ENCODE data around the gene COL23A1.

COL23A1 gene

DNA sequence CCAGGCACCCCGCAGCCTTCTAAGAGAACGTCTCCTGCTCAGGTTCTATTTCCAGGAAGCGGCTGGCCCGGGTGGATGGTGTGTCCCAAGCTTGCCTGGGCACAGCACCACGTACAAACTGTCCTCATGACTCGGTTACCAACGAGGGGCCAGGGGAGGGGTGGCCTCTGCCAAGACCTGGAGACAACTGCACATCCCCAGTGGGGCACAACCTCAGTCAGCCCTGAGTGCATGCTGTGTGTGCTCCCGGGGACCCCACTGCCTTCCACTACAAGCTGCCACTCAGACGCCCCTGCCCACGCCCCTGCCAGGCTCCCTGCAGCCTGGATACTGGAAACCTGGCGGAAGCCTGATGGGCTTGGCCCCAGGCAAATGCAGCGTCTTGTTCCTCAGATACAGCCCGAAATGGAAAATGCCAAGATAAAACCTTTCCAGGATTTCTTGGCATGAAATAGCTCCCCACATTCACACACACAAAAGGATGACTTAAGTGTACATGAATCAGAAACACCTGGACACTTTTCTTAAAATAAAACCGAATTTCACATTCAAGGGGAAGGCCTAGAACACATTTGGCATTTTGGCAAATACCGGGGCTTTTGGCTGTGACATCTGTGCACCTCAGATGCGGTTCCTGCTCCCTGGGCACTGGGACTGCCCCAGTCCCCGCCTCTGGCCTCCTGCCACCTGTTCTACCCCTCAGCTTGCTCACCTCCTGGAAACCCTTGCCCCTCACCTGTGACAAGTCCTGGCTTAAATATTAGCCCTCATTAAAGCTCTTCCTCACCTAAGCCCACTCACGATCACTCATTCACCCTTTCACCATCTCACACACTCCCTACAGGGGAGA is 62.5 kb downstream of the COL23A1 start:
- TF ChIP-seq, protein P1, sequence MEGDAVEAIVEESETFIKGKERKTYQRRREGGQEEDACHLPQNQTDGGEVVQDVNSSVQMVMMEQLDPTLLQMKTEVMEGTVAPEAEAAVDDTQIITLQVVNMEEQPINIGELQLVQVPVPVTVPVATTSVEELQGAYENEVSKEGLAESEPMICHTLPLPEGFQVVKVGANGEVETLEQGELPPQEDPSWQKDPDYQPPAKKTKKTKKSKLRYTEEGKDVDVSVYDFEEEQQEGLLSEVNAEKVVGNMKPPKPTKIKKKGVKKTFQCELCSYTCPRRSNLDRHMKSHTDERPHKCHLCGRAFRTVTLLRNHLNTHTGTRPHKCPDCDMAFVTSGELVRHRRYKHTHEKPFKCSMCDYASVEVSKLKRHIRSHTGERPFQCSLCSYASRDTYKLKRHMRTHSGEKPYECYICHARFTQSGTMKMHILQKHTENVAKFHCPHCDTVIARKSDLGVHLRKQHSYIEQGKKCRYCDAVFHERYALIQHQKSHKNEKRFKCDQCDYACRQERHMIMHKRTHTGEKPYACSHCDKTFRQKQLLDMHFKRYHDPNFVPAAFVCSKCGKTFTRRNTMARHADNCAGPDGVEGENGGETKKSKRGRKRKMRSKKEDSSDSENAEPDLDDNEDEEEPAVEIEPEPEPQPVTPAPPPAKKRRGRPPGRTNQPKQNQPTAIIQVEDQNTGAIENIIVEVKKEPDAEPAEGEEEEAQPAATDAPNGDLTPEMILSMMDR (IDR thresholded peaks at IDR 0.05; ENCODE audit: insufficient read depth, low read depth, low read length, missing control alignments) = no peak
- no peak for DNase-seq (ENCODE audit: low read depth)

DNA sequence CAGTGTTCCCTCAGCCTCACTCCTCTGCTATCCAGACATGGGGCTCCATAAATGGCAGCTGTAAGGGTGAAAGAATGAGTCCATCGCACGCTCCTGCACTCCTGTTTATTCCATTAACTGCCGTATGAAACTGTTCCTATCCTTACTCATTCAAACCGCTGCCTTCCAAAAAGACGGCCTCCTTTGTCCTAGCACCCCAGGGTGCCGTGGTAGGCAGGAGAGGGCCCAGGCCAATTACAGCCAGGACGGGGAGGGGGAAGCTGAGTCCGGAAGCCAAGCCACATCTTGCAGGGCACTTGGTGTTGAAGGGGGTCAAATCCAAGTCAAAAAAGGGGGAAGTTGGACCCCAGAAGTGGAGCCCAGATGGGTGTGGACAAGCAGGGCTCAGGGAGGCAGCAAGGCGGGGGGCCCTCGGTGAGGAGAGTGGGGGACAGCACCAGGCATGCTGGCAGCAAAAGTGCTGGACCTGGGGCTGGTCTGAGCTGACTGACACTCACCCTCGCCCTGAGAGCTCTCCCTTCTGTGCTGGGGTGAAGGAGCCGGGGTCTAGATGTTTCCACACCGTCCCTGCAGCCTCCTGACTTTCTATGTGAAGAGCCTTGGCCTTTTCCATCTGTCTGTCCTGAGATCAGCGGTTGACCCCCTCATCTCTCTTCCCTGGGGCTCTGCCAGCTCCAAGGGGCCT is 63.3 kb downstream of the COL23A1 start:
- no peak overlapping the region for H3K4me3 ChIP-seq (ENCODE audit: low read length)
- no peak for DNase-seq (ENCODE audit: low read depth)
- TF ChIP-seq, protein P1 (IDR thresholded peaks at IDR 0.05; ENCODE audit: insufficient read depth, low read depth, low read length, missing control alignments) = no peak

More for the DNA sequence above, 62.5 kb downstream of the COL23A1 start:
- no peak overlapping the region for H3K4me3 ChIP-seq (ENCODE audit: low read length)

DNA sequence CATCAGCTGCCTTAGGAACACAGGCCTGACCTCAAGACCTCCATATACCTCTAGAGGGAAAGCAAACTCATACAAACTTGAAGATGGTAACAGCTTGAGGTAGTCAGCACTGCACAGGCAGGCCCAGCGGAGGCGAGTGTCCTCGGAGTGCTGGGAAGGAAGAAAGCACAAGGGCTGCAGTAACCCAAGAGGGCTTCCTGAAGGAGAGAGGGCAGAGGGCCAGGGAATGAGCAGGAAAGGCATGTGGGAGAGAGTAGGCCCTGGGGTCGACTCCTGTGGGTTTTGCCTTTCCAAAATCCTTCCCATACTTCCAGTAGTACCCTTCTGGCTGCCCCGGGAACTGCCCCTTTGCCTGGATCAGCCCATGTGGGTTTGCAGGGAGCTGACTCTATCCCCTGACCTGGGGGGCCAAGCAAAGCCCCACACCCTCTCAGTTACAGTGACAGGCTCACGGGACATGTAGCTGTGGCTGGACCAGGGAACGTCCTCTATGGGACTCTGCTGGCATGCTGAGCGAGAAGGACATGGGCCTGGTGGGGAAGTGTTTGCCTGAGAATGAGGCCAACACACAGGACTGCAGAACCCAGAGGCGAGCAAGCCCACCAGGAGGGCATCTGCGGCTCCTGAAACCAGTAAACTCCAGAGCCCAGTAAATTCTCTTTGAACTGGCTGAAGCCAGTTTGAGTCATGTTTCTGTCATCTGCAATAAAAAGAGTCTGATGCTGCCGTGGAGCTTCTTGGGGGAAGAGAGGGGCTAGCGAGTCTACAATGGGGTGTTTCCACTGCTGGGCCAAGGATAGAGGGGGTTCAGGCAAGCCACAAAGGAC is 64.1 kb downstream of the COL23A1 start:
- DNase-seq (ENCODE audit: low read depth) = no peak
- TF ChIP-seq, protein P1 (IDR thresholded peaks at IDR 0.05; ENCODE audit: insufficient read depth, low read depth, low read length, missing control alignments) = no peak
- no peak overlapping the region for H3K4me3 ChIP-seq (ENCODE audit: low read length)

DNA sequence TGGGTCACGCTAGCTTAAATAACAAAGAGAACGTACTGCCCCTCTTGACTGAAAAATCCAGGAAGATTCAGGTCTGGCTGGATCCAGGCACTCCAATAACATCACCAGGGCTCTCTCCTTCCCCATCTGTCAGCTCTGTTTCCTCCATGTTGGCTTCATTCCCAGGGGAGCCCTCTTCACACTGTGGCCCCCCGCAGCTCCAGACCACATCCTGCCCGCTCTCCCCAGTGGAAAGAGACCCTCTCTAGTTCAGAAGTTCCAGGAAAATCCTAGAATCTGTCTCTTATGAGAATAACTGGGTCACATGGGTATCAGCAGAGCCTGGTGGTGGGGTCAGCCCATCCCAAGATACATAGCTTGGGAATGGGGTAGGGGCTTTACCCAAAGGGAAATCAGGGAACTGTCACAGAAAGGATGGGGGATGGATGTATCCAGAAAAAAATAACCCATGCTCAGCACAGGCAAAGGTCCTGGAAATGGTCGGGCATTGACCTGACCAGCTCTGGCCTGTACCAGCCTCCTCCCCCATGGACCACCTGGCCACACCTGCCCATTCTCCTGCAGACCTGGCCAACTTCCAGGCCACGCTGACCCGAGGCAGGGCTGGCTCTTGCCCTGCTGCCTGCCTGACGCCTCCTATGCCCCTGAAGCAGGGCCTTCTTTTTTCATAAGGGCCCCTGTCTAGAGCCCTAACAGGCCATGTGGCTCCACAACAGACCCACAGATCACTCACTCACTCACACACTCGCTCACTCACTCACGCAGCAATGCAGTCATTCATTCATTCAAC is 65.9 kb downstream of the COL23A1 start:
- DNase-seq (ENCODE audit: low read depth) = no peak
- no peak overlapping the region for H3K4me3 ChIP-seq (ENCODE audit: low read length)
- TF ChIP-seq, protein P1 (IDR thresholded peaks at IDR 0.05; ENCODE audit: insufficient read depth, low read depth, low read length, missing control alignments) = no peak

DNA sequence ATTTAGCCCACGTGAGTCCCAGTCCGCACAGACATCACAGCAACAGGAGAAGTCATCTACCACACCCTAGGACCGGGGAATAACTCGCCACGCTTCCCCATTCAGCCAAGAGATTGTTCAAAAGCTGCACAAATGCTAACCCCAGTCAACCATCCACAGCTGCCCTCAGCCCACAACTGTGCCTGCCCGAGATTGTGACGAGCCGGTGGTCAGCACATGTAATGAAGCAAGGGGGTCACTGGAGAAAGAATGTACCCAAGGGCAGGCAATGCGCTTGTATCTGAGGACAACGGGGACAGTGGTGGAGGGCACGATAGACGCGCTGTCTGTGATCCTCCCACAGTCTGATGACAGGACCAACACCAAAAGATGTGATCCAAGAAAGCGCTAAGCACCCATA is 67.8 kb downstream of the COL23A1 start:
- TF ChIP-seq, protein P1 (IDR thresholded peaks at IDR 0.05; ENCODE audit: insufficient read depth, low read depth, low read length, missing control alignments) = no peak
- H3K4me3 ChIP-seq (ENCODE audit: low read length) = no peak overlapping the region
- DNase-seq (ENCODE audit: low read depth) = no peak

DNA sequence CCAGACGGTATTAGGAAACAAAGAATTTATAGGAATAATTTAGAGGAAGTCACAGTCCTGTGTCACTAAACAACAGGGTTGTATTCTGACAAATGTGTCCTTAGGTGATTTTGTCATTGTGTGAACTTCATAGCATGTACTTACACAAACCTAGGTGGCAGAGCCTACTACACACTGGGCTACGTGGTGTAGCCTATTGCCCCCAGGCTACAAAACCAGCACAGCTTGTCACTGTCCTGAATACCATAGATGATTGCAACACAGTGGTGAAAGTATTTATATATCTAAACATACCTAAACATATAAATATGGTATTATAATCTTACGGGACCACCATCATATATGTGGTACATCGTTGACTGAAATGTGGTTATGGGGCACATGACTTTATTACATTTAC is 69.3 kb downstream of the COL23A1 start:
- TF ChIP-seq, protein P1 (IDR thresholded peaks at IDR 0.05; ENCODE audit: insufficient read depth, low read depth, low read length, missing control alignments) = no peak
- DNase-seq (ENCODE audit: low read depth) = no peak
- no peak overlapping the region for H3K4me3 ChIP-seq (ENCODE audit: low read length)

All from epithelial cell of esophagus (primary cell).